AG09309 (cell line): ENCODE data around the gene CD63.

ENCODE experiments used
- DNase-seq: peaks from one replicate; pipeline ENCODE4 v3.0.0-alpha.2; 2010; ENCODE audit warnings: low read depth
- H3K4me3 ChIP-seq: 2 replicates; pipeline ENCODE4 v1.5.1; 2011; ENCODE audit warnings: mild to moderate bottlenecking, low read depth, low read length, moderate library complexity; ENCODE audit not compliant: control insufficient read depth
- CTCF ChIP-seq: IDR thresholded peaks from 2 replicates; pipeline ENCODE4 v1.5.1; 2011; ENCODE audit warnings: mild to moderate bottlenecking, low read depth, low read length, inconsistent platforms; ENCODE audit not compliant: insufficient read depth, control insufficient read depth; ENCODE audit errors: missing control alignments

Gene CD63

GRCh38 chr12:55705782-55706402 is 22.9 kb downstream of the CD63 start:
- no peak overlapping the region for H3K4me3 ChIP-seq
- no peak for DNase-seq
- peak; percentile 36 for TF ChIP-seq CTCF

- DNase-seq = no peak
- TF ChIP-seq CTCF = no peak
- H3K4me3 ChIP-seq = no peak overlapping the region
These were observed 23.7 kb downstream of the CD63 start for GRCh38 chr12:55704824-55705718.

GRCh38 chr12:55703901-55704761 is 24.7 kb downstream of the CD63 start:
- no peak overlapping the region for H3K4me3 ChIP-seq
- no peak for TF ChIP-seq CTCF
- no peak for DNase-seq

GRCh38 chr12:55703288-55703687 is 25.5 kb downstream of the CD63 start:
- DNase-seq = no peak
- H3K4me3 ChIP-seq = no peak overlapping the region
- TF ChIP-seq CTCF = no peak

GRCh38 chr12:55702861-55703260 is 25.9 kb downstream of the CD63 start:
- H3K4me3 ChIP-seq = no peak overlapping the region
- no peak for DNase-seq
- no peak for TF ChIP-seq CTCF

GRCh38 chr12:55700255-55701018 is 28.4 kb downstream of the CD63 start:
- DNase-seq = no peak
- H3K4me3 ChIP-seq = no peak overlapping the region
- no peak for TF ChIP-seq CTCF
